Right kidney (tissue), 1 donor: Measurements from ENCODE around the gene ANXA11.
"Not testable (repeated sequence)": the region's sequence is repeated elsewhere in the genome, so short reads cannot be mapped to it uniquely, and the experiment has no call there.

ENCODE experiments used
- DNase-seq: peaks from one replicate; pipeline ENCODE4 v3.0.0-alpha.2; 2016

The ANXA11 gene

GRCh38 chr10:80211786-80212185, 6.4 kb upstream of the ANXA11 start:
- no peak for DNase-seq

- DNase-seq, result no peak
Measured at GRCh38 chr10:80210259-80210658, 4.9 kb upstream of the ANXA11 start.

DNA sequence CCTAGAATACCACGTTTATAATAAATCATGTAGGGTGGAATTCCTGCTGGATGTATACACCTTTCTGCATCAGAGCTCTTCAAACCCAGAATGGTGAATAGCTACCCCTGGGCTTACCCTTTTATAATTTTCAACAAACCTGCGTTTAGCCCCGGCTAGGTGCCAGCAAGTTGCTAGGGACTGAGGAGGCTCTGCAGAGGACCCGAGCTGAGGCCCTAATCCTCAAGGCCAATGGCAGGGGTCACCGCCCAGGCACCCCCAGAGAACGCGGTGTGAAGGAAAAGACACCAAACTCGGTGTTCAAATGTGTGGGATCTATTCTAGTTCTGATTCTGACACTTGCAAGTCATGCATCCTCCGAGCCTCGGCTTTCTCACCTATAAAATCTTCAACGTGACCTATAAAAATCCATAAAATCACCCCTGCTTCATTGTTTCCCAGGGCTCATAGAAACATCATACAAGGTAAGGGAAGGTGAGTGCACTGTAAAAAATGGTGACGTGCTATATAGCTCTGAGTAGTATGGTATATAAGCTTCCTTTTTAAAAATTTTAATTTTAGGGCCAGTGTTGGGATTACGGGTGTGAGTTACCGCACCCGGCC, 2.5 kb upstream of the ANXA11 start:
- no peak for DNase-seq

- no peak for DNase-seq
Measured at GRCh38 chr10:80206277-80206655, 929 bp upstream of the ANXA11 start.

DNA sequence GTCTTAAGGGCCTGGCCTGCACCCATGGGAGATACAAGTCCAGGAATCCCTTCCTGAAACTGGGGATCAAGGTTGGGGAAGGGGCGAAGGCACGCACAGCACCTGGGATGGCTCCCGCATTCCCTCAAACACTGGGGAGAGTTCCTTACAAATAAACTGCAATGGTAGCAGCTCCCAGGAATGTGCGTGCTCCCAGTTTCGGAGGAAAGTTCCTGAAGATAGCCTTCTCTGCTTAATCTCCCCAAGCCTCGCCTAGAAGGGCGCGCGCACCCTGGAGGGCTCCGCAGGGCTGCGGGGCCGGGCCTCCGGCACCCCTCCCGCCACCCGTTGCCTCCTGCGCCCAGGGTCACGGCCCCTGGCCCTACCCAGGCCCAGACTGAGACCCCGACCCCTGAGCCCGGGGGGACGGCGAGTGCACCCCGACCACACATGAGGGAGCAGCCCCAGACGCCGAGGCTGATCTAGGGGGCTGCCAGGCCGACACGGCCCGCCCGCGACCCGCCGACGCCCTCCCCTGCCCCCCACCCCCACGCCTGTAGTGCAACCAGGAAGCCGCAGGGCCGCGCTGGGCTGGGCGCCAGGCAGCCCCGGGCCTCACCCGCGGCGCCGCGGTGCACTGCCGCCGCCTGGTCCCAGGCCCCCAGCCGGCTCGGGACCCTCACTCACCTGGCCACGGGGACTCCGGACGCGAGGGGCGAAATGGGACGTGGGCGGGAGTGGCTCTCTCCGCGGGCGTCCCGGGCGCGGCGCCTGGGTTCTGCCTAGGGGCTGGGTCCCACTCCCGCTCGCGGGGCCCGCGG, 460 bp downstream of the ANXA11 start:
- peak; percentile 74 for DNase-seq

DNA sequence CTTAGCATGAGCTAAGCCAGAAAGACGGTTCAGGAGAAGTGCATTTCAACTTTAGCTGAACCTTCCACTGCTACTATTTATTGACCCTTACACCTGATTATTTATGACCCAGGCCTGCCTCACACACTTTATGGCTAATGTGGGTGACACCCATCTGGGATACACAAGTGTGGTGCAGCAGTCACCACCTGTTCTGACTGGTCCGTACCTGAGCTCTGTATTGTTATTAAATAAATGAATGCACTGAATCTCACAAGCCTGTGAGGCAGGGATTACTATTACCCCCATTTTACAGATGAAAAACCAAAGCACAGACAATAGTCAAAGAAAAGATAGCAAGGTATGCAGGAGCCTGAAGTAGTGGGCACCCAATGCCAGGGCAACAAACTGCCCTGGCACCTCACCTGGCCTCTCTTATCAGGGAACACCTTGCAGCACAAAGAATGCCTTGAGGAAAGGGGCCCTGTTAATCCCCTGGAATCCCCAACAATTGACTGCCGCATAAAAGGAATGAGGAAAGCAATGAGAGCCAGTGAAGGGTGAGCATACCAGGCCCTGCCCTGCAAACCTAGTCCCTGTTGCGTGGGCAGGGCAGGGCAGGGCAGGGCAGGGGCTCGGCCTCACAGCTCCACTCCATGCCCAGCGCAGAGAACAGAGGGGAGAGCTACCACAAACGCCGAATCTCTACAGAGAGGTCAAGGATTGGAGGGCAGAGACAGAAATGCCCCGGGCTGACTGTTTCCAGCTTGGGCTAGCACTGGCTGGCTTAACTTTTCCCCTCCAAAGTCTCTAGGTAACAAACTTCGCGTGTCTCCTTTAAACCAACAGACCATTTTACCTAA, 1.3 kb downstream of the ANXA11 start:
- DNase-seq, result peak; percentile 75

DNA sequence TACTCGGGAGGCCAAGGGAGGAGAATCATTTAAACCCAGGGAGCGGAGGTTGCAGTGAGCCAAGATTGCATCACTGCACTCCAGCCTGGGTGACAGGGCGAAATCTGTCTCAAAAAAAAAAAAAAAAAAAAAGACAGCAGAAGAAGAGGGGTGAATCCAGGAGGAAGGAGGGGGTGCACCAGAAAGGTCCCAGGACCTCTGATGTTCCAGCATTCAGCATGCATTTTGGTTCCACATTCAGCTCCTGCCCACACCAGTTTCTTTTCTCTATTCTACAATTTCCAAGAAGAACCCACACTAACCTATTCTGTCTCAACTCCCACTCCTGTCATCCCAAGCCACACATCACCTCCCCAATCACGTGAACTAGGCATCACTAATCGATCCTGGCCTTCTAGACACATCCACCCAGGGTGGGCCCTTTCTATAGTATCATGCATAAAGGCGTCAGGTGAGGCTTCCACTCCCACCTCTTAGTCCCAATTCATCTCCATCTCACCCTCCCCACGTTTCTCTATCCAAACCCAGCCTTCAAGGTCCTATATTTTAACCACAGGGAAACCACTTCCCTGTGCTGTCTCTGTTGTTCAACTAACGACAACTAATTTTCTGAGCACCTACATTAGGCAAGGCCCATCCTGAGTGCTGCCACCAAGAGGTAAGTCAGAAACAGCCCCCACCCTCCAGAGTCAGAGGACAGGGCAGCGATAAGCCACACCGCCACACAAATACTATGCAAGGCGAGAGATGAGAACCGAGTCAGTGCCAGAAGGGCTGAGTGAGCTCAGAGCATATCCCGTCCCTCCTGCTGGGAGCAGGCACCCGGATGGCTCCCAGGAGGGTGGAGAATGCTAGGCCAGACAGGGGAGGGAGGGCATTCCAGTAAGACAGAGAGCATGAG, 2.2 kb downstream of the ANXA11 start:
- DNase-seq, result no peak

- DNase-seq, result not testable (repeated sequence)
Measured at GRCh38 chr10:80202530-80202929, 2.8 kb downstream of the ANXA11 start.

- DNase-seq, result no peak
Measured at GRCh38 chr10:80201608-80202141, 3.7 kb downstream of the ANXA11 start.

DNA sequence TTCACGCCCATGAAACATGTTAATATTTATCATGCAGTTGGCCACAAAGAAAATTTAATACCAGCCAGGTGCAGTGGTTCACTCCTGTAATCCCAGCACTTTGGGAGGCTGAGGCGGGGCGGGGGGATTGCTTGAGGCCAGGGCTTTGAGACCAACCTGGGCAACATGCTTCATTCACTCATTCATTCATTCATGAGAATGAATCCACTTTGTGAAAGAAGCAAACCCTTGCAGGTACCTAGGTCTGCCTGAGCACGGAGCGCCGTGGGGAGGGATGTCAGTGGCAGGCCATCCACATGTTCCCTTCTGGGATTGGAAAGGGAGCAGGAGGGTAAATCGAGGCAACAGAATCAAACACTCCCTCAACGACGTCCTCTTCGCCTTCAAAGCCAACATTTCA, 4.7 kb downstream of the ANXA11 start:
- DNase-seq, result no peak

GRCh38 chr10:80200259-80200658, 5.1 kb downstream of the ANXA11 start:
- DNase-seq, result no peak

DNA sequence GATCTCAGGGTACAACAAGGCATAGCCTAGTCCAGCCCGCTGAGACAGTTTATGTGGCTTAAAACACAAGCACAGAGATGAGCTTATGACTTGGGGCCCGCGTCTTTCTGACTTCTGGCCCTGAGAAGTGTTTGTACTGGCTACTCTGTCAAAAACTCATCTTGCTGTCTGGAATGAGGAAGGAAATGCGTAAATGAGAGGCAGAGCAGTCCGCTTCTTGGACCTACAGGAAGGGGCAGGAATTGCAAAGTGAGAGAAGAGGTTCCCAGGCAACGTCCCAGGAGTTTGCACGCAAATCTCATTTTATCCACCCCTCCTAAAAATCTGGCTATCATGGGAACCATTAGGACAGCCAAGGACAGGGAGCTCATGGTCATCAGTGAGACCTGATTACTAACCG, 5.5 kb downstream of the ANXA11 start:
- DNase-seq, result no peak

DNA sequence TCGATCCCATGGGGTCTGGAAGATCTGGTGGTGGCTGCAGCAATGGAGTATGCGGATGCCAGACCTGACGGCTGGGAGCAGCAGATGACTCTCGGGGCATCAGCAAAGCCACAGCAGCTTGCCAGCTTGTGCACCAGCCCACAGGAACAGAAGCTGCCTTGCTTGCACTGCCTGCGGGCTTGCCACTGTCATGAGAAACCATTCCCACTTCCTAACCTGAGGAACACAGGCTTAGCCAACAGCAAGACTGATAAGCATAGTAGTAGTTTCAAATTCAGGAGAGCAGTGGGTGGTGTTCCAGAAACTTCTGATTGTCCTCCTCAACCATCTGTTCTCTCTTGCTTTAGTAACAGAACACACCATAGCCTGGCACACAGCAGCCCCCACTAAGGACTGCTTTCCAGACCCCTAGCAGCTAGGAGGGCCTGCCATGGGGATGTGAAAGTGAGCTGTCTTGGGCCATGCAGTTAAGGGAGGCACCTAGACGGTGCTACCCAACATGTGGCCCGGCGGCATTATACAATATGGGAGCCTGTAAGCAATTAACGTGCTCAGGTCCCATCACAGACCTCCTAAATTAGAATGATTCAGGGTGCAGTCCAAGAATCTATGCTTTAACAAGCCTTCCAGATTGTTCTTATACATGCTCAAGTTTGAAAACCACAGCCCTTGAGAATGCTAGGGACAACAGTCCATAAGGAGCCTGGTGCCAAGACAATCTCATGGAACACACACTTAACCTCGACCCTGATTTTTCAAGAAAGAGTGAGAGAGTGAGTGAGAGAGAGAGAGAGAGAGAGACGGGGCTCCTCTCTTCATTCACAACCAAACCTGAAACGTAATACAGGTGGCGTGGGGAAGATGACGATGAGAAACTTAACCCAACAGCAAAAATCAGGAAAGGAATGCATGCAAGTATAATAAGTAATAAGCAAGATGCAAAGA, 7.1 kb downstream of the ANXA11 start:
- no peak for DNase-seq

GRCh38 chr10:80196950-80197315, 8.4 kb downstream of the ANXA11 start:
- DNase-seq, result peak; percentile 52

DNA sequence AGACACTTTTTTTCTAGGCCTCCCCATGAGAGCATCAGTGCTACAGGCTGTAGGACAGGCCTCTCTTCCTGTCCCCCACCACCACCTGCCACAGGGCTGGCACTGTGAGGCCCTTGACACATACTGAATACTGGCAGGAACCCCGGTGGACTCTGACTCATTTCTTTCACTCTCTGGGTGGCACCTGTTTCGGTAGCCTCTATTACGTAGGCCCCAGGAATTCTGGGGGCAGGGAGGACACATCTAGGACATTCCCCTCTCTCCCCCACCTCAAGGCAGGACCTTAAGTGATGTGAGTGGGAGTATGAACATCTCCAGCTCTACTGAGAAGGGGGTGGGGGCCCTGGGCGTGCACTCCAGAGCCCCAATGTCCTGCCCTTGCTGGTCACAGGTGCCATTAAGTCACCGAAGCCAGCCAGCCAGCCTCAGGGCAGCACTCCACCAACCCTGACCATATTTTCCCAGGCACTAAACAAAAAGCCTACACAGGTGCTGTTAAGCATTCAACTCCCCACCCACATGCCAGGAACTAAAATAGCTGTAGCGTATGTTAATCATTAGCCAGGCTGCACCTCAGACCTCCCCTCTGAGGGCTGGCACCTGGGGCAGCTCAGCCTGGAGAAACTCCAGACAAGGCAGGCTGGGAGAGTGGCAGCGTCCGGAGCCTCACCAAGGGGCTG, 8.9 kb downstream of the ANXA11 start:
- DNase-seq, result peak; percentile 68

- no peak for DNase-seq
Measured at GRCh38 chr10:80195046-80195574, 10.2 kb downstream of the ANXA11 start.

DNA sequence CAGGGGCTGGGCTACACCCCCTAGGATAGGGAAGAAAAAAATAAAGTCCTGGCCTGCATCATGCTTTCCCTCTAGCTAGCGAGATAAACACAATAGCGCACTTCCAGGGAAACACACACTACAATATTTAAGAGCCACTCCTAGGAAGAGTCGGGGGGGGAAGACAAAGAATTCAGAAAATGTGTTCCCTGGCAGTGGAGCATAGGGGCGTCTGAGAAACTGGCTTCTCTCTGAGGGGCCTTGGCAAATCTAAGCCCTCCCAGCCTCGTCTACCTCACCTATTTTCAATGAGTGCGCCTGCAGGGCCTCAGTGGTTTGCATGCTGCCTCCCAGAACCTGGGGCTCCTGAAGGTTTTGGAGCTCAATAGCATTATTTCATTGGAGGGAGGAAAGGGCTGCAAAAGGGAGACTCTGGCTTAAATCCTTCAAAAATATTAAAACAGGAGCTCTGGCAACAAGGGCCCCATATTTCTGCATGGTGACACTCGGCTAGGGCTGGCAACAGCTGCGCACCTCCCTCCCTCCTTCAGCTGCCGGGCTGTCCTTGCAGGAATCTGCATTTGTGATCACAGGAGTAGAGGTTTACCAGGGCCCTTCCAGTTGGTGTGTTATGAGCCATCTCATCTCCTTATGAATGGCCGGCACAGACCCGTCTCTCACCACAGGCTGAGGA, 10.8 kb downstream of the ANXA11 start:
- no peak for DNase-seq

GRCh38 chr10:80192553-80192952, 12.8 kb downstream of the ANXA11 start:
- no peak for DNase-seq

- DNase-seq, result no peak
Measured at GRCh38 chr10:80191589-80192270, 13.6 kb downstream of the ANXA11 start.
